ENCODE results near the gene COQ10A.

Gene COQ10A

GRCh38 chr12:56317675-56318074 lies 50.9 kb downstream of the COQ10A start:
- DNase-seq (ENCODE audit: low read depth), result no peak
- TF ChIP-seq CTCF (IDR thresholded peaks at IDR 0.05; ENCODE audit: low read depth, low read length) (no peak), POLR2A (IDR thresholded peaks at IDR 0.05; ENCODE audit: extremely low read depth, insufficient read length) (no peak), MYC (IDR thresholded peaks at IDR 0.05; ENCODE audit: low read depth, low read length) (no peak), MAX (IDR thresholded peaks at IDR 0.05; ENCODE audit: low read depth, low read length) (no peak)
- no peak overlapping the region for H3K4me3 ChIP-seq (ENCODE audit: low read depth, low read length)

All from NB4 (cell line).